NCI-H187 (cell line): ENCODE measurements around the gene SLCO1B3.

Experiments
- DNase-seq, 2 experiments: peaks; one replicate each; lab custom pipeline; 2025; lab: John Stamatoyannopoulos, UW

Gene SLCO1B3

GRCh38 chr12:20883288-20883687 is 72.8 kb downstream of the SLCO1B3 start:
- no peak for DNase-seq

GRCh38 chr12:20885116-20885515 is 74.6 kb downstream of the SLCO1B3 start:
- no peak for DNase-seq

GRCh38 chr12:20885552-20885951 is 75.0 kb downstream of the SLCO1B3 start:
- DNase-seq, result no peak

GRCh38 chr12:20917269-20917668 is 106.8 kb downstream of the SLCO1B3 start:
- no peak for DNase-seq

GRCh38 chr12:20917819-20918218 is 107.3 kb downstream of the SLCO1B3 start:
- DNase-seq, result no peak

- DNase-seq, result no peak
Observed at GRCh38 chr12:20931894-20932293, 121.4 kb downstream of the SLCO1B3 start.

- DNase-seq, result no peak
Observed at GRCh38 chr12:20946732-20947131, 136.2 kb downstream of the SLCO1B3 start.

GRCh38 chr12:20950248-20950647 is 139.7 kb downstream of the SLCO1B3 start:
- DNase-seq, result no peak

- no peak for DNase-seq
Observed at GRCh38 chr12:20963303-20963702, 152.8 kb downstream of the SLCO1B3 start.

- DNase-seq, result no peak
Observed at GRCh38 chr12:20963762-20964161, 153.3 kb downstream of the SLCO1B3 start.
